HCT116 (cell line): Measurements from ENCODE around the gene TRIM10. TPM values are rescaled to one million over a fixed set of nuclear protein-coding genes. Genes with fewer than 3 reads are reported as not detected.

Experiments used
- ATAC-seq: fragments of 200-7000 bp; cut with Tn5 transposase; 2 replicates; pipeline ENCODE4 v1.9.1; 2020; ENCODE audit warnings: mild to moderate bottlenecking, moderate library complexity
- BruUV-seq: library from RNA; stranded (reverse); fragments of 400-500 nt; replicated peaks from 2 replicates; lab custom pipeline; 2021; lab: Mats Ljungman, UMichigan
- CTCF ChIA-PET: fragments of 300-600 bp; sonication (Branson Sonifier 250); formaldehyde crosslinking; loops from one replicate; lab custom pipeline; 2021; ENCODE audit warnings: antibody characterized with exemption; lab: Charles Lee
- POLR2A ChIA-PET: fragments of 300-600, 350-600 bp; sonication (Branson Sonifier 250); formaldehyde crosslinking; loops from one replicate; lab custom pipeline; 2021; ENCODE audit warnings: antibody characterized with exemption; lab: Charles Lee
- RAD21 ChIA-PET, 2 experiments: fragments of 300-600 bp; sonication (Branson Sonifier 250); formaldehyde crosslinking; loops; one replicate each; lab custom pipeline; 2023; ENCODE audit warnings: low total read pairs in 2 of 2; ENCODE audit not compliant: uncharacterized antibody in 2 of 2, unreplicated experiment in 2 of 2, low non-redundant PET in 1 of 2; lab: Charles Lee
- DNase-seq: peaks from one replicate; pipeline ENCODE4 v3.0.0-alpha.2; 2010; ENCODE audit warnings: low read depth, low spot score
- H2AFZ ChIP-seq: fragments of 200-600 bp; shearing (Covaris generic), sonication (generic); 2 replicates; pipeline ENCODE4 v1.6.1; 2017; ENCODE audit warnings: low read depth, mixed run types, mixed read lengths, antibody characterized with exemption, low read length; ENCODE audit not compliant: poor library complexity, severe bottlenecking
- H3K27ac ChIP-seq: 2 replicates; pipeline ENCODE4 v1.5.1; 2012; ENCODE audit warnings: low read depth, low read length
- H3K27me3 ChIP-seq: fragments of 200-600 bp; sonication (generic); 2 replicates; pipeline ENCODE4 v1.6.1; 2016; ENCODE audit warnings: mixed run types, low read length, mixed read lengths; ENCODE audit not compliant: insufficient read depth
- H3K36me3 ChIP-seq, 2 experiments: fragments of 200-500 bp in 1 of 2; fragments of 200-600 bp in 1 of 2; sonication (Bioruptor generic) in 1 of 2; sonication (generic) in 1 of 2; 2 replicates each; pipeline versions ENCODE4 v1.5.1 to v1.6.1; 2014 to 2016; ENCODE audit warnings: low read length in 2 of 2, inconsistent platforms in 1 of 2, mixed read lengths in 1 of 2, mixed run types in 1 of 2; ENCODE audit not compliant: insufficient read depth in 2 of 2, control insufficient read depth in 1 of 2
- H3K4me1 ChIP-seq, 2 experiments: fragments of 200-600 bp in 1 of 2; sonication (generic) in 1 of 2; 2 replicates each; pipeline versions ENCODE4 v1.5.1 to v1.6.1; 2012 to 2017; ENCODE audit warnings: low read length in 2 of 2, inconsistent platforms in 1 of 2, mild to moderate bottlenecking in 1 of 2, mixed read lengths in 1 of 2, mixed run types in 1 of 2, moderate library complexity in 1 of 2; ENCODE audit not compliant: insufficient read depth in 2 of 2, control insufficient read depth in 1 of 2
- H3K4me2 ChIP-seq: fragments of 200-600 bp; sonication (generic); 2 replicates; pipeline ENCODE4 v1.6.1; 2017; ENCODE audit warnings: mixed run types, low read length, mixed read lengths
- H3K4me3 ChIP-seq, 2 experiments: fragments of 200-600 bp in 1 of 2; sonication (generic) in 1 of 2; replicated peaks in 1 of 2; 2 replicates each; pipeline ENCODE4 v1.5.1; 2011 to 2016; ENCODE audit warnings: low read length in 2 of 2, control low read depth in 1 of 2, low read depth in 1 of 2, mild to moderate bottlenecking in 1 of 2, mixed read lengths in 1 of 2, mixed run types in 1 of 2
- H3K79me2 ChIP-seq: fragments of 200-600 bp; sonication (generic); 2 replicates; pipeline ENCODE4 v1.6.1; 2017; ENCODE audit warnings: mild to moderate bottlenecking, mixed run types, low read length, moderate library complexity, mixed read lengths; ENCODE audit not compliant: insufficient read depth
- H3K9ac ChIP-seq: fragments of 200-600 bp; sonication (generic); 2 replicates; pipeline ENCODE4 v1.6.1; 2016; ENCODE audit warnings: low read length, mixed read lengths
- H3K9me2 ChIP-seq: fragments of 200-600 bp; sonication (generic), shearing (Covaris generic); 2 replicates; pipeline ENCODE4 v1.6.1; 2017; ENCODE audit warnings: mixed run types, mild to moderate bottlenecking, moderate library complexity; ENCODE audit not compliant: insufficient read depth
- H3K9me3 ChIP-seq, 2 experiments: fragments of 200-500 bp in 1 of 2; fragments of 200-600 bp in 1 of 2; sonication (Bioruptor generic) in 1 of 2; sonication (generic) in 1 of 2; 2 replicates each; pipeline ENCODE4 v1.6.1; 2014 to 2017; ENCODE audit warnings: low read length in 2 of 2, mixed read lengths in 2 of 2, inconsistent platforms in 1 of 2, low read depth in 1 of 2, mild to moderate bottlenecking in 1 of 2, mixed run types in 1 of 2, moderate library complexity in 1 of 2; ENCODE audit not compliant: control insufficient read depth in 1 of 2, insufficient read depth in 1 of 2
- H4K20me1 ChIP-seq: fragments of 200-600 bp; sonication (generic), shearing (Covaris generic); 2 replicates; pipeline ENCODE4 v1.6.1; 2017; ENCODE audit warnings: mixed run types, mild to moderate bottlenecking, moderate library complexity; ENCODE audit not compliant: insufficient read depth
- CEBPB ChIP-seq: IDR thresholded peaks from 2 replicates; pipeline ENCODE4 v1.6.1; 2012; ENCODE audit warnings: low read depth
- CTCF ChIP-seq, 3 experiments: fragments of 200-600 bp in 1 of 3; sonication (generic) in 1 of 3; IDR thresholded peaks in 2 of 3; conservative IDR thresholded peaks in 1 of 3; 2 replicates each; pipeline ENCODE4 v1.5.1; 2012 to 2017; ENCODE audit warnings: low read depth in 2 of 3, low read length in 2 of 3, antibody characterized with exemption in 1 of 3, borderline replicate concordance in 1 of 3, control low read depth in 1 of 3, mild to moderate bottlenecking in 1 of 3, mixed read lengths in 1 of 3, mixed run types in 1 of 3, moderate library complexity in 1 of 3; ENCODE audit not compliant: insufficient read depth in 1 of 3
- EGR1 ChIP-seq: IDR thresholded peaks from 2 replicates; pipeline ENCODE4 v1.6.1; 2012; ENCODE audit warnings: low read depth
- ELF1 ChIP-seq: IDR thresholded peaks from 2 replicates; pipeline ENCODE4 v1.6.1; 2012; ENCODE audit warnings: low read depth, borderline replicate concordance
- EZH2 ChIP-seq: fragments of 200-600 bp; sonication (generic); IDR thresholded peaks from 2 replicates; pipeline ENCODE4 v1.6.1; 2017; ENCODE audit warnings: antibody characterized with exemption, mixed run types
- JUND ChIP-seq: IDR thresholded peaks from 2 replicates; pipeline ENCODE4 v1.6.1; 2012
- MAX ChIP-seq: IDR thresholded peaks from 2 replicates; pipeline ENCODE4 v1.6.1; 2012
- POLR2A ChIP-seq: IDR thresholded peaks from 2 replicates; pipeline ENCODE4 v1.7.0; 2011; ENCODE audit warnings: borderline replicate concordance; ENCODE audit not compliant: insufficient read depth, insufficient read length; ENCODE audit errors: extremely low read depth
- POLR2AphosphoS5 ChIP-seq: IDR thresholded peaks from 2 replicates; pipeline ENCODE4 v1.6.1; 2011; ENCODE audit warnings: mild to moderate bottlenecking, low read depth, low read length, moderate library complexity
- RAD21 ChIP-seq: IDR thresholded peaks from 2 replicates; pipeline ENCODE4 v1.6.1; 2012; ENCODE audit warnings: low read depth, mild to moderate bottlenecking
- REST ChIP-seq: IDR thresholded peaks from 2 replicates; pipeline ENCODE4 v1.6.1; 2012; ENCODE audit warnings: low read depth
- SIN3A ChIP-seq: IDR thresholded peaks from 2 replicates; pipeline ENCODE4 v1.6.1; 2012; ENCODE audit warnings: low read depth
- SP1 ChIP-seq: IDR thresholded peaks from 2 replicates; pipeline ENCODE4 v1.6.1; 2012; ENCODE audit warnings: low read depth
- SRF ChIP-seq: IDR thresholded peaks from 2 replicates; pipeline ENCODE4 v1.6.1; 2012; ENCODE audit warnings: low read depth
- TCF7L2 ChIP-seq: IDR thresholded peaks from 2 replicates; pipeline ENCODE4 v1.7.0; 2011; ENCODE audit warnings: borderline replicate concordance, inconsistent platforms; ENCODE audit not compliant: insufficient read depth, insufficient read length; ENCODE audit errors: extremely low read depth
- YY1 ChIP-seq: IDR thresholded peaks from 2 replicates; pipeline ENCODE4 v1.6.1; 2011; ENCODE audit warnings: low read length, low read depth, moderate library complexity, mild to moderate bottlenecking; ENCODE audit not compliant: insufficient replicate concordance; ENCODE audit errors: extremely low read depth
- ZFX ChIP-seq: fragments of 450-650 bp; IDR thresholded peaks from 2 replicates; pipeline ENCODE4 v1.6.1; 2017
- ZNF274 ChIP-seq: fragments of 200-500 bp; sonication (Bioruptor generic); IDR thresholded peaks from 2 replicates; pipeline ENCODE4 v1.6.1; 2014; ENCODE audit warnings: mild to moderate bottlenecking, low read depth, low read length, inconsistent platforms
- intact Hi-C: fragments of 100-400 bp; cut with micrococcal nuclease; formaldehyde crosslinking; loops from 2 replicates; pipeline ENCODE4 v1.10.0; 2022
- total RNA-seq: library from RNA; stranded (reverse); gene quantifications from one replicate; pipeline ENCODE4 v1.2.1, GENCODE V29; 2021; ENCODE audit not compliant: unreplicated experiment
- TF ChIP-seq, protein P1 (sequence below): IDR thresholded peaks from 2 replicates; pipeline ENCODE4 v1.6.1; 2012

Gene TRIM10
- total RNA-seq, 1 experiment from 2014 or later, result 0.98 TPM

DNA sequence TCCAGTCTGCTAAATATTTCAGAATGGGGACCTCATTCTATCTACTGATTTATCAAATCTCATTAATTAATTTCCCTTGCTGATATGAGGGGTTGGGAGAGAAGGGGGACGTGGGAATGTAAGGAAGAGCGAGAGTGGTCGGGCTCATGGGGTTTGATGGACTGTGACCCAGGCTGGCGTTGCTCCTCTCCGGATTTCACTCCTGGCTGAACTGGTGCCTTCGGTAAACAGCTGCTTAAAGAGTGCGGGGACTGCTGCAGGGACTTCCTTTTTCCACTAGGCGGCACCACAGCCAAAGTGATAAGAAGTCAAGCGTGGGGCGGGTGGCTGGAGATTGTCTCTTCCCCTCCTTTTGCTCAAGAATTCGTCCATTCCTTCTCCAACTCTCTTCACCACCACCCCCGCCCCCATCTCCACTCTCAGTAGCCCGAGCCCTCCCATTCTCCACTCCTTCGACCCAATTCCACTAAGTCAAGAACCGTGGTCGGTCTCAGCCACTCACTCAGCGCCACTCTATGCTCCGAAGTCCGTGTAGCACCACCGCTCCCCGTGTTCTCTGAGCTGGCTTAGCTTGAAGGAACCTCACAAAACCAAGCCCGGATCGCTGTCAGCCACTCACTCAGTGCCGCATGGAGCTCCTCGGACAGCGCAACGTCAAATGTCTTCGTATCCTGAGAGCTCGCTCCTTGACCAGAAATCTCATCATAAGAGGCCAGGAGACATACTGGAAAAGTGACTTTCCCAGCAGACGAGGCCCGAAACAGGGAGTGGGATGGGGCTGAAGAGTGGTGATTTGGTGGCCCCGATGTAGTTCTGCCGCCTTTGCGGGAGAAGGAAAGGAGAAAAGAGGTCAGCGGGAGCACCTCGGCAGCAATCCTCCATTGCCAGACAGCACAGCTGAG lies 57.8 kb downstream of the TRIM10 start:
- ATAC-seq (peak; percentile 59), DNase-seq (peak; percentile 74)
- H3K4me1 ChIP-seq, result peaks cover 17 to 42% of the 10 kb centered on the region in 2 experiments
- intact Hi-C loops, result loop anchor here (1.0 to 2.0 kb wide), 4 partner anchors 28 to 223 kb away; partner anchors contain the start of genes TRIM15 and TRIM39
- TF ChIP-seq CTCF (IDR thresholded peaks at IDR 0.05 in 2 of 3, conservative IDR thresholded peaks at IDR 0.05 in 1 of 3; ENCODE audit: borderline replicate concordance in 1 of 3, insufficient read depth in 1 of 3, low read depth in 2 of 3, low read length in 2 of 3), result peak; percentile 86 to 96 (median 91)
- TF ChIP-seq RAD21, result peak; percentile 95
- no peak for TF ChIP-seq JUND
- no peak for TF ChIP-seq ELF1
- peak; percentile 23 for TF ChIP-seq YY1
- TF ChIP-seq POLR2AphosphoS5, result peak; percentile 45
- no peak for TF ChIP-seq ZNF274
- no peak for TF ChIP-seq REST
- TF ChIP-seq TCF7L2, result no peak
- TF ChIP-seq SIN3A, result no peak
- no peak for TF ChIP-seq SP1
- TF ChIP-seq ZFX, result no peak
- no peak for TF ChIP-seq CEBPB
- no peak; the same call in 1 of the 2 replicates for TF ChIP-seq MAX
- TF ChIP-seq SRF, result no peak
- no peak for TF ChIP-seq POLR2A
- TF ChIP-seq EZH2, result no peak
- TF ChIP-seq EGR1, result no peak
- TF ChIP-seq, protein P1, sequence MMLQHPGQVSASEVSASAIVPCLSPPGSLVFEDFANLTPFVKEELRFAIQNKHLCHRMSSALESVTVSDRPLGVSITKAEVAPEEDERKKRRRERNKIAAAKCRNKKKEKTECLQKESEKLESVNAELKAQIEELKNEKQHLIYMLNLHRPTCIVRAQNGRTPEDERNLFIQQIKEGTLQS, result no peak
- peak overlapping the region in 1 of 2 experiments; percentile 56; a peak in 1 of 4 replicates for H3K4me3 ChIP-seq
- no peaks in the 10 kb centered on the region for H3K36me3 ChIP-seq
- no peaks in the 10 kb centered on the region for H3K79me2 ChIP-seq
- peak overlapping the region; percentile 40 for H2AFZ ChIP-seq
- H3K9ac ChIP-seq, result peak overlapping the region; percentile 64; the same call in 1 of the 2 replicates
- H4K20me1 ChIP-seq, result no peaks in the 10 kb centered on the region
- peak overlapping the region; percentile 91 for H3K4me2 ChIP-seq
- no peaks in the 10 kb centered on the region for H3K9me3 ChIP-seq
- H3K27me3 ChIP-seq, result no peaks in the 10 kb centered on the region
- ChIA-PET CTCF (interaction anchor here (0.7 to 6.4 kb wide), 14 partner anchors 8 to 449 kb away, joined by 3 to 105 read pairs (median 4); no protein-coding TSS in a partner anchor), POLR2A (interaction anchor here (0.6 to 1.4 kb wide), 4 partner anchors 26 to 116 kb away, joined by 3 to 7 read pairs (median 4); no protein-coding TSS in a partner anchor), RAD21 (interaction anchor here (1.1 to 1.4 kb wide), 3 partner anchors 11 to 28 kb away, joined by 3 to 6 read pairs (median 4); no protein-coding TSS in a partner anchor)
- no peaks in the 10 kb centered on the region for H3K9me2 ChIP-seq
- no TSS peak for BruUV-seq
- no peak overlapping the region for H3K27ac ChIP-seq
